Stomach (tissue), 4 donors: ENCODE measurements around the gene APOC3.

Experiments used
- EP300 ChIP-seq: sonication (generic); formaldehyde crosslinking; IDR thresholded peaks from one replicate; pipeline ENCODE4 v1.6.1; 2017; ENCODE audit warnings: antibody characterized with exemption
- POLR2AphosphoS5 ChIP-seq, 3 donors: sonication (generic); formaldehyde crosslinking; IDR thresholded peaks; one replicate each; pipeline ENCODE4 v1.6.1; 2016; ENCODE audit warnings: antibody characterized with exemption in 3 of 3
- TF ChIP-seq, protein P1 (sequence below), 7 experiments: fragments of 450-650 bp in 4 of 7; fragments of 200-600 bp in 3 of 7; sonication (generic) in 3 of 7; IDR thresholded peaks; one replicate each; pipeline ENCODE4 v1.5.1; 2016 to 2019; ENCODE audit warnings: antibody characterized with exemption in 7 of 7, control low read depth in 2 of 7, mild to moderate bottlenecking in 1 of 7

DNA sequence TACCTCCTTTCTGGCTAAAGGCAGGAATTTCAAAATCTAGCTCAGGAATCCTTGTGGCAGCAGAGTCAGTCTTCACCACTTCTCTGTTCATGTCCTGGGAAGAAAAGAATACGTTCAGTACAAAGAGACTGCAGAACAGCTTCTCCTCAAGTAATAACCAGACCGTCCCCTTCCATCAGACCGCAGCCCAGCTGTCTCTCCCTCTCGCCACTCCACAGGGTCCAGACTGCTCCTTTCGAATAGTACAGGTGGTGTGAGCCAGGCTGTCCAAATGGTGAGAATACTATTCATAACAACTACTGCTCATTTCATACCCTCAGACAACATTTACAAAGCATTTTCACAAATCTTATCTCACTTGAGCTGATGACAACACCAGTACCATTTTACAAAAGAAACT lies 42.7 kb upstream of the APOC3 start:
- TF ChIP-seq, protein P1, sequence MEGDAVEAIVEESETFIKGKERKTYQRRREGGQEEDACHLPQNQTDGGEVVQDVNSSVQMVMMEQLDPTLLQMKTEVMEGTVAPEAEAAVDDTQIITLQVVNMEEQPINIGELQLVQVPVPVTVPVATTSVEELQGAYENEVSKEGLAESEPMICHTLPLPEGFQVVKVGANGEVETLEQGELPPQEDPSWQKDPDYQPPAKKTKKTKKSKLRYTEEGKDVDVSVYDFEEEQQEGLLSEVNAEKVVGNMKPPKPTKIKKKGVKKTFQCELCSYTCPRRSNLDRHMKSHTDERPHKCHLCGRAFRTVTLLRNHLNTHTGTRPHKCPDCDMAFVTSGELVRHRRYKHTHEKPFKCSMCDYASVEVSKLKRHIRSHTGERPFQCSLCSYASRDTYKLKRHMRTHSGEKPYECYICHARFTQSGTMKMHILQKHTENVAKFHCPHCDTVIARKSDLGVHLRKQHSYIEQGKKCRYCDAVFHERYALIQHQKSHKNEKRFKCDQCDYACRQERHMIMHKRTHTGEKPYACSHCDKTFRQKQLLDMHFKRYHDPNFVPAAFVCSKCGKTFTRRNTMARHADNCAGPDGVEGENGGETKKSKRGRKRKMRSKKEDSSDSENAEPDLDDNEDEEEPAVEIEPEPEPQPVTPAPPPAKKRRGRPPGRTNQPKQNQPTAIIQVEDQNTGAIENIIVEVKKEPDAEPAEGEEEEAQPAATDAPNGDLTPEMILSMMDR (IDR thresholded peaks at IDR 0.05): no peak
- TF ChIP-seq POLR2AphosphoS5 (IDR thresholded peaks at IDR 0.05) (no peak), EP300 (no peak)
